Measurements from ENCODE around the gene TBC1D22B.
"Not testable (repeated sequence)": the region's sequence is repeated elsewhere in the genome, so short reads cannot be mapped to it uniquely, and the experiment has no call there.

The TBC1D22B gene

GRCh38 chr6:37265860-37266259 is 8.3 kb downstream of the TBC1D22B start:
- DNase-seq (ENCODE audit: low read depth): no peak

- no peak for DNase-seq (ENCODE audit: low read depth)
Observed at GRCh38 chr6:37269105-37269504, 11.5 kb downstream of the TBC1D22B start.

GRCh38 chr6:37272834-37273566 is 15.4 kb downstream of the TBC1D22B start:
- no peak for DNase-seq (ENCODE audit: low read depth)

GRCh38 chr6:37273690-37274089 is 16.1 kb downstream of the TBC1D22B start:
- no peak for DNase-seq (ENCODE audit: low read depth)

- DNase-seq (ENCODE audit: low read depth): no peak
Observed at GRCh38 chr6:37275350-37275749, 17.8 kb downstream of the TBC1D22B start.

DNA sequence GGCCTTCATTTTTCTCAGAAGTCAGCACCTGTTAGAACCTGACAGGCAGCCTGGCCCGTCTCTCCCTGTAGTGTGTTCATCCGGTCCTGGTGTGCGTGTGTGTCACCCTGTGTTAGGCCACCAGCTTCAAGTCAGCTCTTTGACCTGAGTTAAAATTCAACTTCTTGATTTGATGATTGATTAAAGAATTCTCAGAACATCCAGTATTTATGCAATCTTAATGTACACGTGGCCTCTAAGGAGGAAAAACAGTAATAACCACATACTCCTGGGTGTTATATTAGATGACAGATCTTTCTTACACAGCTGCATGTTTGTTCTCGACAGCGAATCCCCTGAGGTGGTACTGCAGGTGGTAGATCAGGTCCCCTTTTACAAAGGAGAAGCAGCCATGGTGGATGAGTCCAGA is 19.4 kb downstream of the TBC1D22B start:
- no peak for DNase-seq (ENCODE audit: low read depth)

DNA sequence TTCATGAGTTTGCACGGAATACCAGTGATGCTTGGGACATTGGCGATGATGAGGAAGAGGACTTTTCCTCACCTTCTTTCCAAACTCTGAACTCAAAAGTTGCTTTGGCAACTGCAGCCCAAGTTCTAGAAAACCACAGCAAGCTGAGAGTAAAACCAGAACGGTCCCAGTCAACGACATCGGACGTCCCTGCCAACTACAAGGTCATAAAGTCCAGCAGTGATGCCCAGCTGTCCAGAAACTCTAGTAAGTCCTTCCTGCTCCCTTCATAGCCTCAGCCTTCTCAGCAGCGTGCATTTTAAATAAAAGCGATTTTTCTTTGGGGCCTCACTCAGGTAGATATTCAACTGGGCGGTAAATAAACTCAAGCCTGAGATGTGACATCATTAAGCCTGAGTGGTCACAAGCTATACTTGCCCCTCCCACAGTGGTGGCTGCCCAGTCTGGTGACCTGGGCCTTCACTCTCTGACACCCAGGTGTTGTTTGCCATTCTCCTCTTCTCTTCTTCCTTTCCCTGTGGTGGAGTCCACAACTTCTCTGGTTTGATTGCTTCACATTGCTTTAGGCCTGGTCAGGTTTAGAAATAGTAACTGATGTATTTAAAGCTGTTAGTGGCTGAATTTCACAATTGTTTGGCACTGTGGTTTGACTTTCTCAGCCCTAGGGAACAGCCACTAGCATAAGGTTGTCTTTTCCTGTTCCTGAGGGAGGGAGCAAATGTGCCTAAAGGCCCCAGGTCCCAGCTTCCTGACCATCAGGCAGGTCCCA is 22.0 kb downstream of the TBC1D22B start:
- no peak for DNase-seq (ENCODE audit: low read depth)

GRCh38 chr6:37280162-37280887 is 22.8 kb downstream of the TBC1D22B start:
- no peak for DNase-seq (ENCODE audit: low read depth)

- DNase-seq (ENCODE audit: low read depth): no peak
Observed at GRCh38 chr6:37282371-37282770, 24.8 kb downstream of the TBC1D22B start.

DNA sequence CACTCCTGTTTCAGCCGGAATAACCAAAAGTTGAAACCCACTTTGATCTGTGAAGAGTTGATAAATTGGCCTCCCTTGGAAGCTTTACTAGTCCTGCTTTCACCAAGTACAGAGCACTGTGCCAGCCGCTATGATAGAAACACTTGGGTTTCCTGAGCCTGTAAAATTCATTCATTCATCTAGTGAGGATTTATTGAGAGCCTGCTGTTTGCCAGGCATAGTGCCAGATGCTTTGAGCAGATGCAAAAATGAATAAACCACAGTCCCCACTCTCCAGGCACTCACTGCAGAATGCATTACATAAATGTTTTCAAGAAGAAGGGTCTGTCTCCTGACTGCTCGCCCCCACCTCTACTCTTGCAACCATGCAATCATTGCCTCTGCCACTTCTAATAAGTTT is 25.7 kb downstream of the TBC1D22B start:
- DNase-seq (ENCODE audit: low read depth): no peak

GRCh38 chr6:37283671-37284151 is 26.1 kb downstream of the TBC1D22B start:
- DNase-seq (ENCODE audit: low read depth): no peak

DNA sequence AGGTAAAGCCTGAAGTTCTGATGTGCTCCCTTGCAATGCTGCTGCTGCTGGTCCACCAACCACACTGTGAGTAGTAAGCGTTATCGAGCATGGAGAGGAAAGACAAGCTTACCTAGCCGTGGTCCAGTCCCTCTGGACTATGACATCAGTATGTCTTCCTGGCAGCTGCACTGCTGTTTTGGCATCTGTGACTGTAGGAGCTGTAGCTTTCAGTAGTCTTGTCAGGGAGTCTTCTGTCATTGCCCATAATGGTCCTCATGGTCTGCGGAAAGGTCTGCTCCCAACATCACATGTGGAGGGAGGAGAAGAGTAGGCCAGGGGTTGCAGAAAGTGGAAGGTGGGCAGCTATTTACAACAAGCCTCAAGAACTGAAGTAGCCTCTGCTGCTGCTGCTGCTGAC is 27.2 kb downstream of the TBC1D22B start:
- no peak for DNase-seq (ENCODE audit: low read depth)

- DNase-seq (ENCODE audit: low read depth): no peak
Observed at GRCh38 chr6:37285861-37286311, 28.3 kb downstream of the TBC1D22B start.

GRCh38 chr6:37287519-37288157 is 30.1 kb downstream of the TBC1D22B start:
- DNase-seq (ENCODE audit: low read depth): no peak

DNA sequence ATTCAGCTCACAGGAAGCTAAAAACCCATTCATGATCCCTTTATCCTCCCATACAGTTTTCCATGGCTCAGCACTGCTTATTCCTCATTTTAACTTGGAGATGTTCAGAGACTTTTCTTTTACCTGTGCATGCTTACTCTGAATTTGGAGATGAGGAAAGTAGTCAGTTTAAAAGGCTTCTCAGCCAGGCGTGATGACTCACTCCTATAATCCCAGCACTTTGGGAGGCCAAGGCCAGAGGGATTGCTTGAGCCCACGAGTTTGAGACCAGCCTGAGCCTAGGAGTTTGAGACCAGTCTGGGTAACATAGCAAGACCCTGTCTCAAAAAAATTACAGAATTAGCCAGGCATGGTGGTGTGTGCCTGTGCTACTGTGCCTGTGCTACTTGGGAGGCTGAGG is 30.7 kb downstream of the TBC1D22B start:
- no peak for DNase-seq (ENCODE audit: low read depth)

GRCh38 chr6:37289931-37290330 is 32.4 kb downstream of the TBC1D22B start:
- DNase-seq (ENCODE audit: low read depth): no peak

DNA sequence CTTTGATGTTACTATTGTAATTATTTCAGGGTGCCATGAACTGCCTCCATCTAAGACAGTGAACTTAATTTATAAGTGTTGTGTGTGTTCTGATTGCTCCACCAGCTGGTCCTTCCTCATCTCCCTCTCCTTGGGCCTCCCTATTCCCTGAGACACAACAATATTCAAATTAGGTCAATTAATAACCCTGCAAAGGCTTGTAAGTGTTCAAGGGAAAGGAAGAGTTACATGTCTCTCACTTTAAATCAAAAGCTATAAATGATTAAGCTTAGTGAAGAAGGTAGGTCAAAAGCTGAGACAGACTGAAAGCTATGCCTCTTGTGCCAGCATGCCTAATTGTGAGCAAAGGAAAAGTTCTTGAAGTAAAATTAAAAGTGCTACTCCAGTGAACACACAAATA is 35.9 kb downstream of the TBC1D22B start:
- DNase-seq (ENCODE audit: low read depth): no peak

DNA sequence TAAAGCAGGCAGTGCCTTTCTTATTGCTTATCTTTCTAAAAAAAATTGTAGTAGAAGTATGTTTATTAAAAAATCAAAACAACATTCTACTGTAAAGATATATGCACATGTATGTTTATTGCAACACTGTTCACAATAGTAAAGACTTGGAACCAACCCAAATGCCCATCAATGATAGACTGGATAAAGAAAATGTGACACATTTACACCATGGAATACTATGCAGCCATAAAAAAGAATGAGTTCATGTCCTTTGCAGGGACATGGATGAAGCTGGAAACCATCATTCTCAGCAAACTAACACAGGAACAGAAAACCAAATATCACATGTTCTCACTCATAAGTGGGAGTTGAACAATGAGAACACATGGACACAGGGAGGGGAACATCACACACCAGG is 40.1 kb downstream of the TBC1D22B start:
- not testable (repeated sequence) for DNase-seq (ENCODE audit: low read depth)

GRCh38 chr6:37298958-37299357 is 41.4 kb downstream of the TBC1D22B start:
- DNase-seq (ENCODE audit: low read depth): no peak

DNA sequence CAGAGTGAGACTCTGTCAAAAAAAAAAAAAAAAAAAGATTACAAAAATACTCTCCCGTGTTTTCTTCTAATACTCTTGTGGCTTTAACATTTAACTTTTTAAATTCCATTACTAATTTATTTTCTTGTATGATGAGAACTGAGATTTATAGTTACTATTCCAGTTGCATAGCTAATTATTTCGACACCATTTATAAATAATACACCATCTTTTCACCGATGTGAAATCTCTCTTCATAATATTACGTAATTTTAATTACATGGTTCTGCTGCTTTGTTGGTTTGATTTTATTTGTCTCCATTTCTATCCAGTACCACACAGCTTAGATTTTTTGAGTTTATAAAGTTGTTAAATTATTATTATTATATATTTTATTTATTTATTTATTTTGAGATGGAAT is 42.4 kb downstream of the TBC1D22B start:
- no peak for DNase-seq (ENCODE audit: low read depth)

DNA sequence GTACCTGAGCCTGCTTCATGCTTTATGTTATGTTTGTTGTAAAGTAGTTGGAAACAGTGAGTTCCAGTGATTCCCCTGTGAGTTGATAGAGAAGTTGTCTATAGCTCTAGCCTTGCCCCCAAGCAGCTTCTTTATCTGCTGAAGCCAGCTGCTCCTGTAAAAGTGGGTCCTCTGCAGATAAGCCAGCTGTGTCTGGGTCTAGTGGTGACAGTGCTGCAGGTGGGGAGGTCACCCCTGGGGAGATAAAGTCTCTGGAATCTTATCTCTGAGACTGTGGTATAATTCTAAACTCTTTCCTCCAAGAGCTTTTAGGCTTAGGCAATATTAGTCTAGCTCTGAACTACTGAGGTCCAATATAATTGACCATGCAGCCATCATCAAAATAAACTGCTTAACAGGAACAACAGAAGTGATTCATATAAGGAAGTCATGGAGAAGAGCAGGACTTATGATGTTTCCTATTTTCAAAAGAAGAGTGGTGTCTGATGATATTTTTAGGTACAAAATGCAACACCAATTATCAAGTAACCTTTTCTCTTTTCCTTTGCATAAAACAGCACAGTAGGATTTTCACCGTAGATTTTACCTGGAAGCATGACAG is 44.6 kb downstream of the TBC1D22B start:
- DNase-seq (ENCODE audit: low read depth): no peak
